Endometrium (tissue), 2 donors: ENCODE data around the gene SCG2.

ENCODE experiments used
- FAIRE-seq: peaks from 2 replicates; lab custom pipeline; 2012; peaks lifted over from hg19 to GRCh38; lab: Jason Lieb, UNC
- donor health status: control.
- donor health status: control.

SCG2 gene

DNA sequence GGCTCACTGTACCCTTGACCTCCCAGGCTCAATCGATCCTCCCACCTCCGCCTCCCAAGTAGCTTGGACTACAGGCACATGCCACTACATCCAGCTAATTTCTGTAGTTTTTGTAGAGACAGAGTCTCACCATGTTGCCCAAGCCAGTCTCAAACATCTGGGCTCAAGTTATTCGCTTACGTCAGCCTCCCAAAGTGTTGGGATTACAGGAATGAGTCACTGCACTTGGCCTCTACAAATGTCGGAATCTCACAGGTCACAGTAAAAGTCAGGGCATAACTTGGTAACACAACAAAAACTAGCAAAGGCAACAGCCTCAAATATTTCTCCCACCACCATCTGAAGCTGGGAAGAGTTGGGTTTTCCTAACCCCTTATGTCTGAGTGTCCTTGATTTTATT, 25.3 kb downstream of the SCG2 start:
- FAIRE-seq, result no peak

DNA sequence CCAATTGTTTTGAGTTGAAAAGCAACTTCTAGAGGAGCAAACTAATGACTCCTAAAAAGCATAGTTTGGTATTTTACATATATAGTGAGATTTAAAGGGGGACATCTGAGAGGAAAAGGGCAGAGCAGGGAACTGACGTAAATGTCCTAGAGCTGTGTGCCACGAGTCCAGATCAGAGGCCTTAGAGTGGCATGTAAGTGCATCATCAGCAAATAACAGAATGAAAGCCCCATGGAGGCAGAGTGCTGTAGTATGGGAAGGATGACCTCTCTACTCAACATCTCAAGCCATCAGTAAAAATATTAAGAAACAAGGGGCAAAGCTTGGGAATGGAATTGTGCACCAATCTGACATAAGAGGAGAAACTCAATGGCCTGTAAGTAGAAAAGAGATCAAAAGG, 31.4 kb downstream of the SCG2 start:
- FAIRE-seq, result no peak

DNA sequence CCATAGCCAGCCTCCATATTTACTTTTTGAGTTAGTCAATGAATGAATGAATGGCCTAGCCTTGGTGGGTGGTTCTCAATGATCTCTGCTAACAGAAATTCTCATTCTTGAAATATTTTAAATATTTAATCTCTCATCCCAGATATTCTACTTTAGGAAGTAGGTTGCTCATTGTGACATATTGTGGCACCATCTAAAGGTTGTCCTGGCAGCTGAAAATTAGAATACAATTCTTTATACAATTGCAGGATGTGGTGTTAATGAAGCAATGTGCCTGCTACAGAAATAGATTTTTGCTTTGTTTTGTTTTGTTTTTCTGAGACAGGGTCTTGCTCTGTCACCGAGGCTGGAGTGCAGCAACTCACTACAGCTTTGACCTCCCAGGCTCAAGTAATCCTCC, 35.8 kb downstream of the SCG2 start:
- FAIRE-seq, result no peak

DNA sequence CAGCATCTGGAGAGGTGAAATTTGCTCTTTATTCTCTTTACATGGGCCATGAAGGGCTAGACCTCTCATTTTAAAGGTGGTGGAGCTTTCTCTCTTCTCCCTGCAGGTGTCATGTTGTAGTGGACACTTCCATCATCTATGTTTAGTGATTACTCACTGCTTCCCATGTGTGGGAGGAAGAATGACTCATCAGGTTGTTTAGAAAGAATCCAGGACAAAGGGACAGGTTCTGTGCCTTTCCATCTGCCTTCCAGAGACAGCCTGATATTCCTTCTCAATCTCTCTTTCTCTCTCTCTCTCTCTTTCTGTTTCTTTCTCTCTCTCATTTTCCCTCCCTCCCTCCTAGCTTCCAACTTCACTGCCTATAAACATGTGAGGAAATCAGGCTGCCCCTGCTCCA, 38.7 kb downstream of the SCG2 start:
- no peak for FAIRE-seq

DNA sequence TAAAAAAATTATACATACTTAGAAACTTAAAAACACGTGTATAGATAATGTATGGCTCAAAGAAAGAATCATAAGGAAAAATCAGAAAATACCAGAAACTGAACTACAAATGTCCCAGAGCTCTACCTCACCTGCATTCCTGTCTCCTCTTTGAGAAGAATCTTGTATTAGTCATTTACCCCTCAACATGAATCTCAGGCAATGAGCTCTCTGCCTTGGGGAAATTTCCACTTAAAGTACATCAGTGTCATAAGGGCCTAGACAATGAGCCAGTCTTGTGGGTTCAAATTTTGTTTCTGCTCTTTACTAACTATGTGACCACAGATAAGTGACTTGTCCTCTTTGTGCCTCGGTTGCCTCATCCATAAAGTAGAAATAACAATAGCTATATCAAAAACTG, 40.1 kb downstream of the SCG2 start:
- no peak for FAIRE-seq

DNA sequence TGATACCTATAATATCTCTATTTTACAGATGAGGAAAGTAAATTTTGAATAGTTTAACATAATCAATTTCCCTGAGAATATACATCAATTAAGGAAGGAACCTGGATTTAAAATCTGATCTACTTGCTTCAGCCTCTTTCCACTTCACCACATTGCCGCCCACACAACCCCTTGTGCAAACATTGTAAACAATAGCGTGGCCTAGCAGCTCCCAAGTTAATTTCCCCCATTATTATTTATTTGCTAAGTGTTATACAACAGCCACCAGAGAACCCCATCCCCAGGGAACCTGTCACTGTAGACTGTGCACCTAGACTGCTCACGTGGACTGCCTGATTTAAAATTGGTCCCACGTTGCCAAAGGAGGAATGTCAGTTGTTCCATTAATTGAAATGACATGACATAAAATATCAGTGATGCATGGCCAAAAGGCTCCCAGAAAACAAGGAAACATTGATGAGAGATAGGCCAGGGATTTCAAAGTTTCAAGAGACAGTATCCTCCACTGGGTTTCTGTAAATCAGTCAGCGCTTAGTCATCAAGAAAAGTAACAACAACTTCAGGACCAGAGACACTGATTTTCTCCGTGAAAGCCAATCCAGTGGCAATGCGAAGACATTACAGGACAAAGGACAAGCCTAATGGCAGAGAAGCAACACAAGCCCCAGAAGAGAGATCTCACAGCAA, 41.3 kb downstream of the SCG2 start:
- FAIRE-seq, result no peak

DNA sequence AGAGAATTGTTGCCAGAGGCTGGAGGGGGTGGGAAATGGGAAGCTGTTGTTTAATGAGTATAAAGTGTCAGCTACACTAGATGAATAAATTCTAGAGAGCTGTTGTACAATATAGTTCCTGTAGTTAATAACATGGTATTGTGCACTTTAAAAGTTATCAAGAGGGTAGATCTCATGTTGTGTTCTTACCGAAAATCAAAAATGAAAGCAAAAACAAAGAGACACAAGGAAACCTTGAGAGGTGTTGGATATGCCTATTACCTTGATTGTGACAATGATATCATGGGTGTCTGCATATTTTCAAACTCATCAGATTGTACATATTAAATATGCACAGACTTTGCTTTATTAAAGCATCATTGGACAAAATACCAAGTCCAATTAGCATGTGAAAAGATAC, 43.2 kb downstream of the SCG2 start:
- FAIRE-seq, result no peak

DNA sequence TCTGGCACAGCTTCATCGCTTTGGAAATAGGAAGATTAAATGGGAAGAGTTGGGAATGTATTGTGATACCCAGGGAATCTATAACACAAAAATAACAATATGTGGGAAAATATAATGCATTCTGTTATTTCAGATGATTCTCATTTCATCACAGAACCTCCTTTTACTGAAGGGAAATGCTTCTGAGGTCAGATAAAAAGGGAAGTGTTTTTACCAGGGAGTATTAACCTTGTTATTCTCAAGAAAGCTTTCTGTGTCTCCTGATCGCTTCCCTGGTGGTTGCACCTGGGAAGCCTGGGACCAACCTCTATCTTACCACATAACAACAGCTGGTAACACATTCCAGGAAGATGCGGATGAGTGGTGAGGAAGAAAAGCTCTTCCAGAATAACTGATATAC, 47.2 kb downstream of the SCG2 start:
- FAIRE-seq, result no peak

DNA sequence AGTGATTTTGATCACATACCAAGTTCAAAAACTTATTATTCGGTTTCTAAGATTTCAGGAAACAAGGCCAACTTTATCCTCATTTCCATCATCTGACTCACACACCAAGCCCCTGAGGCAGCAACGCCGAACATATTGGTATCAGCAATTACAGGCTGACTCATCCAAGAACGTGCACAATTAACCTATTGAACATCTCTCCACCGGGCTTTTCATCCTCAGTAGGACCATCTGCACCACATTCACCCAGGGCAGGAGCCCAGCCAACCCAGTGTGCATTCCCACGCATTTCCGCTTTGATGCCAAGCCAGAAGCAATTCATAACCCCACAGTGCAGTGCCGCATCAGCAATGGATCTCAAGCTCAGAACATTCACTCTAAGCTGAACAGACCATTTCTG, 52.9 kb downstream of the SCG2 start:
- no peak for FAIRE-seq

DNA sequence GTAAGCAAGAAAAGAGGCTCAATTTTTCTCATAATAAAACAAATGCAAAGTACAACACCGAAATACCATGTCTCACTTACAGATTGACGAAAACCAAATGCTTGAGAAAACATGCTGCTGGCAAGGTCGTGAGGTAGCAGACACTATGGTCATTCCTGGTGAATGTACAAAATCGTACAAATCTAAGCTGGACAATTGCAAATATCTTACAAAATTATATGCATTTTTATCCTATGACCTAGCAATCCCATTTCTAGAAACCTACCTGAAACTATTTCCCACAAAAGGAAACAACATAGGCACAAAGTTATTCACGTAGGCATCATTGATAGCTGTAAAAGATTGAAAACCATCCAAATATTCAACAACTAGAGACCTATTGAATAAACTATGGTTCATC, 54.0 kb downstream of the SCG2 start:
- no peak for FAIRE-seq
